Kidney (tissue), 14 donors: Measurements from ENCODE around the gene DARS1. TPM values are rescaled to one million over a fixed set of nuclear protein-coding genes. Genes with fewer than 3 reads are reported as not detected.

Experiments
- DNase-seq, 5 donors: peaks; one replicate each; pipeline ENCODE4 v3.0.0-alpha.2; 2013 to 2020
- FAIRE-seq: peaks from 2 replicates; lab custom pipeline; 2012; peaks lifted over from hg19 to GRCh38; lab: Jason Lieb, UNC
- H3K27ac ChIP-seq, 2 donors: one replicate each; pipeline ENCODE4 v1.7.0; 2013; ENCODE audit warnings: low read depth in 2 of 2, low read length in 2 of 2, inconsistent platforms in 1 of 2
- H3K27me3 ChIP-seq: one replicate; pipeline ENCODE4 v1.7.1; 2013; ENCODE audit warnings: low read length, inconsistent platforms; ENCODE audit not compliant: control insufficient read depth, insufficient read depth
- H3K36me3 ChIP-seq, 3 donors: one replicate each; pipeline versions ENCODE4 v1.7.0 to v1.7.1; 2013; ENCODE audit warnings: low read length in 3 of 3, control low read depth in 1 of 3, inconsistent platforms in 1 of 3; ENCODE audit not compliant: insufficient read depth in 3 of 3, control insufficient read depth in 2 of 3
- H3K4me1 ChIP-seq, 3 donors: one replicate each; pipeline versions ENCODE4 v1.7.0 to v1.7.1; 2013; ENCODE audit warnings: low read length in 3 of 3, inconsistent platforms in 1 of 3, low read depth in 1 of 3; ENCODE audit not compliant: control insufficient read depth in 2 of 3, insufficient read depth in 2 of 3
- H3K4me3 ChIP-seq, 3 donors: one replicate each; pipeline versions ENCODE4 v1.7.0 to v1.8.1; 2013; ENCODE audit warnings: low read length in 3 of 3, control low read depth in 1 of 3, inconsistent platforms in 1 of 3
- H3K9ac ChIP-seq, 3 donors: one replicate each; pipeline versions ENCODE4 v1.7.0 to v1.7.1; 2013; ENCODE audit warnings: low read length in 3 of 3, control low read depth in 1 of 3, inconsistent platforms in 1 of 3
- H3K9me3 ChIP-seq, 3 donors: one replicate each; pipeline versions ENCODE4 v1.7.0 to v1.7.1; 2013; ENCODE audit warnings: low read length in 3 of 3, control low read depth in 1 of 3, inconsistent platforms in 1 of 3; ENCODE audit not compliant: control insufficient read depth in 2 of 3, insufficient read depth in 1 of 3
- intact Hi-C: fragments of 100-400 bp; cut with DNase I; formaldehyde crosslinking; loops from one replicate; pipeline ENCODE4 v1.11.1; 2022
- polyA plus RNA-seq: library from polyadenylated mRNA; stranded (reverse); fragments of 350-450 nt; fragmentation: Illumina TruSeq; extraction: RNeasy Lipid Tissue Mini Kit (QIAGEN cat#74804); gene quantifications from one replicate; pipeline ENCODE4 v1.2.3, GENCODE V29; 2014; ENCODE audit warnings: low read depth, low replicate concordance; ENCODE audit not compliant: insufficient read depth
- total RNA-seq: library from RNA; stranded (reverse); fragmentation: NEBNext Ultra II Directional; extraction: Animal tissue kit (Norgen Biotek cat#: 25700); gene quantifications from one replicate; pipeline ENCODE4 v1.2.1, GENCODE V29; 2021
- TF ChIP-seq, protein P1 (sequence below): IDR thresholded peaks from 3 replicates; pipeline ENCODE4 v1.5.1; 2012; ENCODE audit warnings: mild to moderate bottlenecking, moderate library complexity, borderline replicate concordance; ENCODE audit not compliant: insufficient read depth; ENCODE audit errors: extremely low read depth
- donor health status: control.
- donor health status: control.
- donor health status: control.
- donor health status: control.
- donor health status: control.
- donor health status: DM: yes; HTN: yes; CAD: no.
- donor health status: Normal renal cell carcinoma (clear cell type).

Gene DARS1
- total and polyA plus RNA-seq, 2 donors from 2014 or later: 39.5 to 77.4 TPM

DNA sequence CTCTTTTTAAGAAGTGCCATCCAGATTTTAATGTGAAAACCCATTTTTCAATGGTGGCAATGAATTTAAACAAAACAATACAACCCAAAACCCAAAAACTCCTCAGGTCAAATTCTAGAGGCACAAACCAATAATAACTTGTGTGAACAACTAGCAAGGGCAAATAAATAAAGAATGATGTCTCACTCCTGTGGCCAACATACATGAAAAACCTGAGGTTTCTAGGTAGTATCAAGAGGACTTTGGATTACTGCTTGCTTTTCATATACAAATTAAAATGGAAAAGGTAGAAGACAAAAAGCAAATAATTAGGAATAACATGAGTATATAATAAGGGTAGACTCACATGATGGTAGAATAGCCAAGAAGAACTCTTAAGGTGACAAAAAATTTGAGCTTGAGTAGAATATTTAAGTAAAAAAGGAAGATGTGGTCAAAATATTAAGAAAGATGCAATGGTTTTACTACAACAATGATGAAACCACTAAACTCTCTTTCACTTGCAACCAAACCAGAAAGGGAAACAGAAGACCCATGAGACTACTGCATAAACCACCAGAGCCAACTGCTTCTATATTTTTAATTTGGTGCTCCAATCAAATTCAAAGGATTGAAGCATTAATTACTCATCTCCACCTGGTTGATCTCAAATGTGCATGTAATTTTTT, 53.5 kb downstream of the DARS1 start:
- Histone ChIP-seq H3K9me3 (no peaks in the 10 kb centered on the region), H3K36me3 (peaks cover 0 to 17% (median 4%) of the 10 kb centered on the region in 3 donors), H3K27me3 (no peaks in the 10 kb centered on the region), H3K9ac (no peak overlapping the region), H3K4me1 (no peaks in the 10 kb centered on the region), H3K4me3 (no peak overlapping the region), H3K27ac (no peak overlapping the region)
- TF ChIP-seq, protein P1, sequence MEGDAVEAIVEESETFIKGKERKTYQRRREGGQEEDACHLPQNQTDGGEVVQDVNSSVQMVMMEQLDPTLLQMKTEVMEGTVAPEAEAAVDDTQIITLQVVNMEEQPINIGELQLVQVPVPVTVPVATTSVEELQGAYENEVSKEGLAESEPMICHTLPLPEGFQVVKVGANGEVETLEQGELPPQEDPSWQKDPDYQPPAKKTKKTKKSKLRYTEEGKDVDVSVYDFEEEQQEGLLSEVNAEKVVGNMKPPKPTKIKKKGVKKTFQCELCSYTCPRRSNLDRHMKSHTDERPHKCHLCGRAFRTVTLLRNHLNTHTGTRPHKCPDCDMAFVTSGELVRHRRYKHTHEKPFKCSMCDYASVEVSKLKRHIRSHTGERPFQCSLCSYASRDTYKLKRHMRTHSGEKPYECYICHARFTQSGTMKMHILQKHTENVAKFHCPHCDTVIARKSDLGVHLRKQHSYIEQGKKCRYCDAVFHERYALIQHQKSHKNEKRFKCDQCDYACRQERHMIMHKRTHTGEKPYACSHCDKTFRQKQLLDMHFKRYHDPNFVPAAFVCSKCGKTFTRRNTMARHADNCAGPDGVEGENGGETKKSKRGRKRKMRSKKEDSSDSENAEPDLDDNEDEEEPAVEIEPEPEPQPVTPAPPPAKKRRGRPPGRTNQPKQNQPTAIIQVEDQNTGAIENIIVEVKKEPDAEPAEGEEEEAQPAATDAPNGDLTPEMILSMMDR: no peak
- FAIRE-seq (no peak), DNase-seq (no peak)
- intact Hi-C loops: no loop called here

DNA sequence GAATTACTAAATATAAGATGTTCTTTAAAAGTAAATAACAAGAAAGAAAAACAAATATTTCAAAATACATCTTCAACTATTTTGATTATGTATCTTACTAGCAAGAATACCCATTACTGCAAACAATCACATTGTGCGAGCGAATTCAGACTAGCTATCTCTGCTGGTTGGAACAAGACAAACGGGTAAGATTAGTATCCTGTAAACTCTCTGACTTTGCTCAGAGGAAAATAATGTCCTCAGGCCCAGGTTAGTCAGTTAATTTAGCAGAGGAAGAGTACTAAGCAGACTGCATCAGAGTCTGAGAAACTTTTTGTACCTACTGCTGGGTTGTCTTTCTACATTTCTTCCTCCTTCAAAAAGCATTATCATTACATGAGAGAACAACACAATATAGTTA, 58.8 kb downstream of the DARS1 start:
- DNase-seq (no peak), FAIRE-seq (no peak)
- Histone ChIP-seq H3K4me1 (no peaks in the 10 kb centered on the region), H3K36me3 (peaks cover 2 to 7% (median 4%) of the 10 kb centered on the region in 3 donors), H3K4me3 (no peak overlapping the region), H3K27ac (no peak overlapping the region), H3K27me3 (no peaks in the 10 kb centered on the region), H3K9me3 (no peaks in the 10 kb centered on the region), H3K9ac (no peak overlapping the region)
- TF ChIP-seq, protein P1: no peak
- intact Hi-C loops: no loop called here

DNA sequence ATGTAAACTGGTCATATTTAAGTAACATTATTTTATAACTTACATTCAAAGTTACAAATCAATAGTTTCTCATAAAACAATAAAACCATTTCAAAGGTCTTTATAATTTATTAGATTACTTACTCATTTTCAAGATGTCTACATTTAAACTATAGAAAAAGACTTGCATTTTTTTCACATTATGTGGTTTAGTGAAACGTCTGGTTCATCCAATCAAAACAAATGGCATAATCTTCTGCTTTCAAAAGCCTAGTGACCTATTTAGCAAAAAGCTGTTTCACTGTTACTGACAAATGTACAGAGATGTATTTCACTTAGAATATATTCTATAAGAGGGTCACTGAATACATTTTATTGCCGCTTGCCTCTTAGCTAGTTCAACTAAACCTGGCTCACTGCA, 59.9 kb downstream of the DARS1 start:
- TF ChIP-seq, protein P1: no peak

More for the DNA sequence above, 59.9 kb downstream of the DARS1 start:
- intact Hi-C loops: no loop called here
- no peaks in the 10 kb centered on the region for H3K9me3 ChIP-seq
- FAIRE-seq (peak; percentile 45), DNase-seq (no peak)
- no peak overlapping the region for H3K9ac ChIP-seq
- H3K36me3 ChIP-seq: peaks cover 0 to 4% (median 2%) of the 10 kb centered on the region in 3 donors
- no peaks in the 10 kb centered on the region for H3K4me1 ChIP-seq
- H3K4me3 ChIP-seq: no peak overlapping the region
- H3K27ac ChIP-seq: no peak overlapping the region
- H3K27me3 ChIP-seq: no peaks in the 10 kb centered on the region
